Dedifferentiated amniotic fluid mesenchymal stem cell (primary cell): ENCODE results near the gene TADA2B.

Experiments
- DNase-seq: peaks from one replicate; pipeline ENCODE4 v3.0.0-alpha.2; 2016; ENCODE audit errors: extremely low spot score

The TADA2B gene, protein sequence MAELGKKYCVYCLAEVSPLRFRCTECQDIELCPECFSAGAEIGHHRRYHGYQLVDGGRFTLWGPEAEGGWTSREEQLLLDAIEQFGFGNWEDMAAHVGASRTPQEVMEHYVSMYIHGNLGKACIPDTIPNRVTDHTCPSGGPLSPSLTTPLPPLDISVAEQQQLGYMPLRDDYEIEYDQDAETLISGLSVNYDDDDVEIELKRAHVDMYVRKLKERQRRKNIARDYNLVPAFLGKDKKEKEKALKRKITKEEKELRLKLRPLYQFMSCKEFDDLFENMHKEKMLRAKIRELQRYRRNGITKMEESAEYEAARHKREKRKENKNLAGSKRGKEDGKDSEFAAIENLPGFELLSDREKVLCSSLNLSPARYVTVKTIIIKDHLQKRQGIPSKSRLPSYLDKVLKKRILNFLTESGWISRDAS

GRCh38 chr4:7043284-7044136, at the start of gene TADA2B:
TADA2B (plus strand) TSS chr4:7043372; CDS start chr4:7043580, 208 bp downstream.
- peak; percentile 22 for DNase-seq

- DNase-seq = no peak
These were observed 46.7 kb upstream of the TADA2B start for GRCh38 chr4:6996481-6996880.

DNA sequence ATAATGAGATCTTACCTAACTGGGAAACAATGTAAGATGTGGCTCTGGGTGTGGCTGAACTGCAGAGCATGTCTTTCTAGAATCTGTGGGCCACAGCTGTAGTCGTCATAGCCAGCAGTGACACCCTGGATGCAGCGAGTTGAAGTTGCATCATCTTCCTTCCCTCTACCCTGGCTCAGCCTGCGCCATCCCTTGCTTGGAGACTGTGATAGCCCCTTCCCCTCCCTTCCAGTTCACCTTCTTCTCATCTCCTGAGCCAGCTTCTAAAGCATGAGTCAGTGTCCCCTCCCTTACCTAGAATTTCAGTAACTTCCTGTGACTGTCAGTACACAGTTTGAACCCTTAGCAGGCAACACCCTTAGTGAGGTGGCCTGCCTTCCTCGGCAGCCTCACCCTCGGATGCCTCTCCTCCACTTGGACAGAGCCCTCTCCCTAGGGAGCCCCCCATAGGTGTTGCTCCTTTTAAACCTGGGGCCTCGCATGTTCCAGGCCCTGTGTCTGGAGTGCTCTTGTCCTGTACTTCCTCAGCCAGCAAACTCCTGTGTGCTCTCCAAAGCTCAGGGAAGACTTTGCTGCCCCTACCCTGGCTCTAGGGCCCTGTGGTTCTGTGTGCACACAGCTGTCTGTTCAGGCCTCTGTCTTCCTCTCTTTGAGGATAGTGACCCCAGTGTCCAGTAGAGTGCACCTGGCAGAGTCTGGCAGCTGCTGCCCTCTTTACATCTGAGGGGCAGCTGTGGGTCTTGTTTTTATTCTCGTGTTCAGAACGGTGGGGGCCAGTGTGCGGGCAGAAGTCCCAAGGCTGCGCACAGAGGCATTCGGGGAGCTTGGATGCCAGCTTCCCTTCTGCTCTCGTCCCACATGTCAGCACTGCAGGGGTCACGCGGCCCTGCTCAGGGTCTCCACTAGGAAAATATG, 43.7 kb upstream of the TADA2B start:
- no peak for DNase-seq

GRCh38 chr4:7000421-7001176, 42.6 kb upstream of the TADA2B start:
- no peak for DNase-seq

- no peak for DNase-seq
These were observed 41.9 kb upstream of the TADA2B start for GRCh38 chr4:7001271-7001670.

GRCh38 chr4:7002336-7002735, 40.8 kb upstream of the TADA2B start:
- DNase-seq = no peak

GRCh38 chr4:7003176-7003878, 39.8 kb upstream of the TADA2B start:
- no peak for DNase-seq

DNA sequence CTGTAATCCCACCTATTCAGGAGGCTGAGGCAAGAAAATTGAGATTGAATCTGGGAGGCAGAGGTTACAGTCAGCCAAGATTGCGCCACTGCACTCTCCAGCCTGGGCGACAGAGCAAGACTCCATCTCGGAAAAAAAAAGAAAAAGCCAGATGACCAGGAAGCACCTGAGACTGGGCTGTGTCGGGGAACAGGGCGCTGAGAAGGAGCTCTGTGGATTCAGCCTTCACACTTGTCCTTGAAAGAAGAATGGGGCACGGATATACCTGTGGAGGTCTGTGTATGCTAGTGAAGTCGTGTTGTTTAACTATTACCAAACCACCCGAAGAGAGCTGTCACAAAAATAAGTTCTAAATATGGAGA, 39.3 kb upstream of the TADA2B start:
- no peak for DNase-seq

GRCh38 chr4:7004331-7004730, 38.8 kb upstream of the TADA2B start:
- DNase-seq = peak; percentile 87

DNA sequence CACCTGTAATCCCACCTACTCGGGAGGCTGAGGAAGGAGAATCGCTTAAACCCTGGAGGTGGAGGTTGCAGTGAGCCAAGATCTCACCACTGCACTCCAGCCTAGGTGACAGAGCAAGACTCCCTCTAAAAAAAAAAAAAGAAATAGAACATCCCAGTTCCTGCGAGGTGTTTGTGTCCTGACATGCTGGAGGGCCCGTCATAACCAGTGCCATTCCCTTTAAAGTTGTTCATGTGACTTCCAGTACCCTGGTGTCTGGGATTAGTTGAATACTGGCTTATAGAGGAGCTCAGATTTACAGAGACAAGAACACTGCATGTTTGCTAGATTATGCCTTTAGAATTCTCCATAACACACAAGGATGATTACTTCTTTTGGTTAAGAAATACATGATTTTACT, 37.6 kb upstream of the TADA2B start:
- DNase-seq = no peak

DNA sequence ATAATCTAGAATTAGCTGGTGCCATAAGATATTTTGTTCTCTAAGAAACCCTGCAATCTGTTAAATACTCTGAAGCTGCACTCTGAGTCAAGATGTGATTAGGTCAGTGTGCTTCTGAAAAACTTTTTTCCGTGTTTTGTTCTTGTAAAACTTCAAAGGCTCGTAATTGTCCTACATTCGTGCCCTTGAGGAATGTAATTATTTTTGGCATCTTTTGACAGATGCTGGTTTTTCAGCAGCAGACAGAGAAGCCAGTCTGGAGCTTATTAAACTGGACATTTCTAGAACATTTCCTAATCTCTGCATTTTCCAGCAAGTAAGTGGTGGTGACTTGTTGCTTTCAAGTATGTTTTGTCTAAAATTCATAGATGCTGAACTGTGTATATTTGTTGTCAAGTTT, 36.8 kb upstream of the TADA2B start:
- no peak for DNase-seq

DNA sequence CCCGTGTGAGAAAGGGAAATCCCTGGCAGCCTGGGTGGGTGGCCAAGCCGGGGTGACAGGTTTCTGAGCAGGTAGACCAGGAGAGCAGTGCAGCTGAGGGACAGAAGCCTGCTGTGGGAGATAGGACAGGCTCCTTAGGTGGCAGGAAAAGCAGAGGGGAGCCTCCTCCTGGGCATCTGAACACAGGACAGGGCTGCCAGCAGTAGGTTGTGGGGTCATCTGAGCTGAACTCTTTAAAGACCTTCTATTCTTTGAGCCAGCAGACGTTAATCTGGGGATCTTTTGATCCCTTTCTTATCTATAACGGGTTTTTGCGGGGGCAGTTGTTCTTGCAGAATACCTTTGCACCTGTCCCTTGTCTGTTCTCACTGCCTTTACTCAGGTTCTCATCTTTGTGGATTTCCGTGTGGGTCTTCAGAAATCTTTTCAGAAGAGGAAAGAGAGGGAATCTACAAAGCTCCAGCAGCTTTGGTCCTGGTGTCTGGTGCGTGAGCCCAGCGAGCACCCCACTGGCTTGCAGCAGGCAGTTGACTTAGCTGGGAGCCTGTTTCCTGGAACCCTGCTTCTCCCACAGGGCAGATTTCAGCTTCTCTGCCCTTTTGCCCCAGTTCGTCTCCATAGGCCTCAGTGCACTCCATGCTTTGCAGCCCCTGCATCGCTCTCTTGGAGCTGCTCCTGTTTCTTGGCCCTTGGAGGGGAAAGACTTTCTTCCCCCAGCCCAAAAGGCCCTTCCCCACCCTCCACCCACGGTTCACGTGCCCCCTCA, 35.8 kb upstream of the TADA2B start:
- no peak for DNase-seq

- no peak for DNase-seq
These were observed 35.2 kb upstream of the TADA2B start for GRCh38 chr4:7007944-7008343.

GRCh38 chr4:7009564-7009963, 33.6 kb upstream of the TADA2B start:
- no peak for DNase-seq

GRCh38 chr4:7013175-7013574, 30.0 kb upstream of the TADA2B start:
- DNase-seq = no peak

- DNase-seq = no peak
These were observed 28.4 kb upstream of the TADA2B start for GRCh38 chr4:7014815-7015214.

GRCh38 chr4:7015383-7016035, 27.7 kb upstream of the TADA2B start:
- no peak for DNase-seq

DNA sequence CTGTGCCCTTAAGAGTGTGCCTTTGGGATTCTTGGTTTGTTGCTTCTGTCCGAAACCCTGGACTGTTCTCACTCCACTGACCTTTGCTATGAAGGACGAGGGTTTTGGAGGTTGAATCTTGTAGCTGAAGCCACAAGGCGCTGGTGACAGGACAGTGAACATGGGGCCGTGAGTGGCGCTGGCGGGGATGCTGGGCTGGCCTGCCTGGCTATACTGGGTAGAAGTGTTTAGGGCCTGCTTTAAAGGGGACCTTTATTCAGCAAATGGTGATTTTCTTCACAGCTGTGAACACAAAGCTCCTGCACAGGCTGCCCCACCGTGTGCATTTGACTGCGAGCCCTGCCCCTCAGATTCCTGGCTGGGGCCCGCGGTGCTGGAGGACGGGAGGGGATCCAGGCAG, 27.1 kb upstream of the TADA2B start:
- DNase-seq = no peak

DNA sequence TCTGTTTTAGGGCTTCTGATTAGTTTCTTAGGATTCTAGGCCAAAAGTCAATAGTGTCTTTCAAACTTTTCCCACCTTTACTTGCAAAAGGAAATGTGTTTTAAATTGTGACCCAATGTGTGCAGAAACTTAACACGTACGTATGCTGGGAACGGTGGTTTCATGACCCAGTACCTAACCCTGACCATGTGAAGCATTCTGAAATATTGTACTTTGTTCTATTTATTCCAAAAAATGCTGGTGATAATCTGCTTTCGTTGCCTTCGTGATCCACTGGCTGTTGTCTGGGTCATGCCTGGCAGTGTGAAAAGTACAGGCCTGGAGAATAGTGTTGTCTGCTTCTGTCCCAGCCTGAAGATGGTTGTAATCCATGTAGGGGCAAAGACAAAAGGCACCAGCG, 26.7 kb upstream of the TADA2B start:
- no peak for DNase-seq
